ENCODE results near the gene HIRA. TPM values are rescaled to one million over a fixed set of nuclear protein-coding genes. Genes with fewer than 3 reads are reported as not detected.

The HIRA gene
- total RNA-seq, 1 donor from 2014 or later, result 38.2 TPM

GRCh38 chr22:19394274-19395050, 37.1 kb downstream of the HIRA start:
- peaks cover 23% of the 10 kb centered on the region for H3K36me3 Mint-ChIP-seq
- no peak for TF ChIP-seq CTCF (IDR thresholded peaks at IDR 0.05; ENCODE audit: unreplicated experiment)
- H3K4me1 Mint-ChIP-seq, result no peaks in the 10 kb centered on the region
- no peak for DNase-seq (ENCODE audit: low spot score in 2 of 2, unreplicated experiment in 2 of 2)
- no peak overlapping the region for H3K4me3 Mint-ChIP-seq
- no peaks in the 10 kb centered on the region for H3K27me3 Mint-ChIP-seq (ENCODE audit: low read depth)
- no peaks in the 10 kb centered on the region for H3K9me3 Mint-ChIP-seq
- H3K27ac Mint-ChIP-seq, result no peak overlapping the region

GRCh38 chr22:19393704-19394103, 37.8 kb downstream of the HIRA start:
- peaks cover 23% of the 10 kb centered on the region for H3K36me3 Mint-ChIP-seq

GRCh38 chr22:19387575-19387974, 44.0 kb downstream of the HIRA start:
- H3K27me3 Mint-ChIP-seq (ENCODE audit: low read depth), result no peaks in the 10 kb centered on the region
- DNase-seq (ENCODE audit: low spot score in 2 of 2, unreplicated experiment in 2 of 2), result no peak
- H3K27ac Mint-ChIP-seq, result no peak overlapping the region
- no peaks in the 10 kb centered on the region for H3K9me3 Mint-ChIP-seq
- peaks cover 29% of the 10 kb centered on the region for H3K36me3 Mint-ChIP-seq
- no peak overlapping the region for H3K4me3 Mint-ChIP-seq
- no peaks in the 10 kb centered on the region for H3K4me1 Mint-ChIP-seq
- TF ChIP-seq CTCF (IDR thresholded peaks at IDR 0.05; ENCODE audit: unreplicated experiment), result no peak

More at GRCh38 chr22:19393704-19394103, 37.8 kb downstream of the HIRA start:
- no peaks in the 10 kb centered on the region for H3K4me1 Mint-ChIP-seq
- H3K4me3 Mint-ChIP-seq, result no peak overlapping the region
- H3K27me3 Mint-ChIP-seq (ENCODE audit: low read depth), result no peaks in the 10 kb centered on the region
- DNase-seq (ENCODE audit: low spot score in 2 of 2, unreplicated experiment in 2 of 2), result no peak
- no peak for TF ChIP-seq CTCF (IDR thresholded peaks at IDR 0.05; ENCODE audit: unreplicated experiment)
- H3K9me3 Mint-ChIP-seq, result no peaks in the 10 kb centered on the region
- H3K27ac Mint-ChIP-seq, result no peak overlapping the region

GRCh38 chr22:19387038-19387437, 44.5 kb downstream of the HIRA start:
- no peak for DNase-seq (ENCODE audit: low spot score in 2 of 2, unreplicated experiment in 2 of 2)
- no peaks in the 10 kb centered on the region for H3K4me1 Mint-ChIP-seq
- no peaks in the 10 kb centered on the region for H3K27me3 Mint-ChIP-seq (ENCODE audit: low read depth)
- TF ChIP-seq CTCF (IDR thresholded peaks at IDR 0.05; ENCODE audit: unreplicated experiment), result no peak
- no peak overlapping the region for H3K4me3 Mint-ChIP-seq
- H3K36me3 Mint-ChIP-seq, result peaks cover 33% of the 10 kb centered on the region
- H3K9me3 Mint-ChIP-seq, result no peaks in the 10 kb centered on the region
- H3K27ac Mint-ChIP-seq, result no peak overlapping the region

GRCh38 chr22:19386248-19386647, 45.3 kb downstream of the HIRA start:
- no peak overlapping the region for H3K27ac Mint-ChIP-seq
- H3K9me3 Mint-ChIP-seq, result no peaks in the 10 kb centered on the region
- no peak for TF ChIP-seq CTCF (IDR thresholded peaks at IDR 0.05; ENCODE audit: unreplicated experiment)
- no peak overlapping the region for H3K4me3 Mint-ChIP-seq
- no peak for DNase-seq (ENCODE audit: low spot score in 2 of 2, unreplicated experiment in 2 of 2)
- no peaks in the 10 kb centered on the region for H3K27me3 Mint-ChIP-seq (ENCODE audit: low read depth)
- no peaks in the 10 kb centered on the region for H3K4me1 Mint-ChIP-seq
- peaks cover 35% of the 10 kb centered on the region for H3K36me3 Mint-ChIP-seq
